Measurements from ENCODE around the gene ATXN1.

- TF ChIP-seq CTCF (IDR thresholded peaks at IDR 0.05) (no peak), POLR2A (IDR thresholded peaks at IDR 0.05) (no peak)
These were observed 125.3 kb downstream of the ATXN1 start for GRCh38 chr6:16635810-16636602.
